AG04450 (cell line): Measurements from ENCODE around the gene SLC12A4. TPM values are rescaled to one million over a fixed set of nuclear protein-coding genes. Genes with fewer than 3 reads are reported as not detected.

Source experiments
- CTCF ChIA-PET: fragments of 300-600, 350-600 bp; formaldehyde crosslinking; extraction: SDS; loops from one replicate; lab custom pipeline; 2022; ENCODE audit warnings: antibody characterized with exemption, inconsistent platforms; lab: Charles Lee
- POLR2A ChIA-PET: fragments of 350-600 bp; formaldehyde crosslinking; extraction: SDS; loops from one replicate; lab custom pipeline; 2021; ENCODE audit warnings: antibody characterized with exemption, inconsistent platforms; lab: Yijun Ruan, JAX
- DNase-seq: peaks from one replicate; pipeline ENCODE4 v3.0.0-alpha.2; 2011; ENCODE audit warnings: low read depth, low spot score
- H3K27ac ChIP-seq: one replicate; pipeline ENCODE4 v1.5.1; 2012; ENCODE audit warnings: low read depth, low read length, control low read depth
- H3K27me3 ChIP-seq: one replicate; pipeline ENCODE4 v1.6.0; 2012; ENCODE audit warnings: low read length; ENCODE audit not compliant: control insufficient read depth, insufficient read depth
- H3K4me3 ChIP-seq: 2 replicates; pipeline ENCODE4 v1.5.1; 2011; ENCODE audit warnings: mild to moderate bottlenecking, low read depth, low read length, control low read depth
- H3K9me3 ChIP-seq: 2 replicates; pipeline ENCODE4 v1.5.1; 2012; ENCODE audit warnings: low read length; ENCODE audit not compliant: control insufficient read depth, insufficient read depth
- polyA plus RNA-seq: library from polyadenylated mRNA; depleted of rRNA; stranded (reverse); fragments of >200 nt; gene quantifications from 2 replicates; pipeline ENCODE4 v1.2.3, GENCODE V29; 2011
- TF ChIP-seq, protein P1 (sequence below): IDR thresholded peaks from 2 replicates; pipeline ENCODE4 v1.5.1; 2011; ENCODE audit warnings: low read depth, low read length, control low read depth, inconsistent platforms

The SLC12A4 gene
- polyA plus RNA-seq, 1 experiment = 48.1 TPM

DNA sequence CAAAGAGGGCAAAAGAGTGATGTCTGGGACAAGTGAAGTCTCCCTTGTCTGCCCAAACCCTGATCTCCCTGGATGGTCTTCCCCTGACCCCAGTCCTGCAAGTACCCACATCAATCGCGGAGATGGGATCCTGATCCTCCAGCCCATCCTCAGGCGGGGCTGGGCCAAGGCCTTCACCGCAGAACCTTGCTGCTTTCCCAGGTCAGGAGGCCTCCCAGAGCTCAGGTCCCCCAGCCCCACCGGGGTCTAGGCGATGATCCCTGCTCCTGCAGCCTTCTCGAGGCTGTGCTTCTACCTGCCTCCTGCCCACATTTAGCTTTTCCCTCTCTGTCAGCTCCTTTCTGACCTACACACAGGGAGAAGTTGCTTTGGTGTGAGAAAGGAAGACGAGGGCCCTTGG, 6.3 kb downstream of the SLC12A4 start:
- TF ChIP-seq, protein P1, sequence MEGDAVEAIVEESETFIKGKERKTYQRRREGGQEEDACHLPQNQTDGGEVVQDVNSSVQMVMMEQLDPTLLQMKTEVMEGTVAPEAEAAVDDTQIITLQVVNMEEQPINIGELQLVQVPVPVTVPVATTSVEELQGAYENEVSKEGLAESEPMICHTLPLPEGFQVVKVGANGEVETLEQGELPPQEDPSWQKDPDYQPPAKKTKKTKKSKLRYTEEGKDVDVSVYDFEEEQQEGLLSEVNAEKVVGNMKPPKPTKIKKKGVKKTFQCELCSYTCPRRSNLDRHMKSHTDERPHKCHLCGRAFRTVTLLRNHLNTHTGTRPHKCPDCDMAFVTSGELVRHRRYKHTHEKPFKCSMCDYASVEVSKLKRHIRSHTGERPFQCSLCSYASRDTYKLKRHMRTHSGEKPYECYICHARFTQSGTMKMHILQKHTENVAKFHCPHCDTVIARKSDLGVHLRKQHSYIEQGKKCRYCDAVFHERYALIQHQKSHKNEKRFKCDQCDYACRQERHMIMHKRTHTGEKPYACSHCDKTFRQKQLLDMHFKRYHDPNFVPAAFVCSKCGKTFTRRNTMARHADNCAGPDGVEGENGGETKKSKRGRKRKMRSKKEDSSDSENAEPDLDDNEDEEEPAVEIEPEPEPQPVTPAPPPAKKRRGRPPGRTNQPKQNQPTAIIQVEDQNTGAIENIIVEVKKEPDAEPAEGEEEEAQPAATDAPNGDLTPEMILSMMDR = no peak
- no peak overlapping the region for H3K4me3 ChIP-seq
- DNase-seq = no peak
- ChIA-PET POLR2A (no interaction called here), CTCF (no interaction called here)
- H3K27ac ChIP-seq = no peak overlapping the region
- H3K27me3 ChIP-seq = no peaks in the 10 kb centered on the region
- H3K9me3 ChIP-seq = no peaks in the 10 kb centered on the region; the same call in 1 of the 2 replicates

- H3K27me3 ChIP-seq = no peaks in the 10 kb centered on the region
- ChIA-PET POLR2A (interaction anchor here (0.6 kb wide), 1 partner anchor 19 kb away, joined by 3 read pairs; no protein-coding TSS in a partner anchor), CTCF (no interaction called here)
- TF ChIP-seq, protein P1 = no peak
- H3K4me3 ChIP-seq = no peak overlapping the region
- no peaks in the 10 kb centered on the region; the same call in 1 of the 2 replicates for H3K9me3 ChIP-seq
- no peak for DNase-seq
- no peak overlapping the region for H3K27ac ChIP-seq
These were observed 6.9 kb downstream of the SLC12A4 start for GRCh38 chr16:67961551-67961957.

DNA sequence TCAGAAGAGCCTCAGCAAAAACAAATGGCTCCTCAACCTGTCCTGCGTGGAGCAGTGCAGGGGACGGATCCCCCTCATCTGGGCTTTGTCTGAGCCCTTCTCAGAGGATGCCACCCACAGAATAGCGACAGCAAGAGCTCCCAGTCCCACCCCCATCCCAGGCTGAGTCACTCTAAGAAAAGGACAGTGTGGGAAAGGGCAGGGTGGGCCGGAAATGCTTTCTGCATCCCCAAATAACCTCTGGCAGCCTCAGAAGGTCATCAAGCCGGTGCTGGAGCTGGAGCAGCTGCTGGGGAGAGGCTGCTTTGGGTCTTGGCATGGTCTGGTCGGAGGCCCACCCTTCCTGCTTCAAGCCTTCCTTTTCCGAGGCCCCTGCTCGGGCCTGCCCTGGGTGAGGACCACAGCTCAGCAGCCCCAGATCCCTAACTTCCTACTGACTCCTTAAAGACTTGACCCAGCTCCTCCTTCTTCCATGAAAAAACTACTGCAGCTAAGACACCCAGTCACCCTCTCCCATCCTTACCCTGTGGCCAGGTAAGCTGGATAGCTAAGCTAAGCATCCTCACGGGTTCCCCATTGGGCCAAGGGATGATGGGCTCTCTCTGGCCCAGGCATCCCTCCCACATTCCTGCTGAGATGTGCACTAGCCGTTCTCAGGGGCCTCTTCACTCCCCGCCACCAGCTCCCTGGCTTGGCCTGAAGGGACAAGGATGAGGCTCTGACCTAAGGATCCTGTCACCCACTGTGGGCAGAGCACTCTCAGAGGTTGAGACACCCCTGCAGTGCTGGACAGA, 8.7 kb downstream of the SLC12A4 start:
- DNase-seq = no peak
- no peak overlapping the region for H3K4me3 ChIP-seq
- TF ChIP-seq, protein P1 = no peak
- CTCF ChIA-PET = no interaction called here
- POLR2A ChIA-PET = interaction anchor here (0.6 to 1.5 kb wide), 7 partner anchors 9 to 304 kb away, joined by 3 to 9 read pairs (median 4); partner anchors contain the start of genes DDX28, DUS2 and SLC12A4
- H3K27ac ChIP-seq = peak overlapping the region; percentile 11
- no peaks in the 10 kb centered on the region; the same call in 1 of the 2 replicates for H3K9me3 ChIP-seq
- no peaks in the 10 kb centered on the region for H3K27me3 ChIP-seq

DNA sequence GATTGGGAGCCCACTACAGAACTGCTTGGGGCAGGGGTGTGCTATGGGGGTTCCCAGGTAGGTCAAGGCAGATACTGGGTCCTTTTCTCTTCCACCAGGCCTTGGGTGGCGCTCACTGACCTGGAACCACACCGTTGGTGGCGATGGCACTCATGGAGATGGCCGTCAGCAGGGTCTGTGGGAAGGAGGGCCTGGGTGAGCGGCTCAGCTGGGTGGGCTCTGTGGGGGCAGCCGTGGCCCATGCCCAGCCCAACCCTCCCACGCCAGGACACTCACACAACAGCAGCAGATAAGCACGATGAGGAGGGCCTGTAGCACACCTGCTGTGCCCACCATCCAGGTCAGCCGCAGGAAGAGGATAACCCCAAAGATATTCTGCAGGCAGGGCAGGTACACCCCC, 10.8 kb downstream of the SLC12A4 start:
- no peaks in the 10 kb centered on the region for H3K27me3 ChIP-seq
- H3K4me3 ChIP-seq = no peak overlapping the region
- ChIA-PET CTCF (no interaction called here), POLR2A (no interaction called here)
- no peaks in the 10 kb centered on the region; the same call in 1 of the 2 replicates for H3K9me3 ChIP-seq
- TF ChIP-seq, protein P1 = no peak
- DNase-seq = no peak
- H3K27ac ChIP-seq = peak overlapping the region; percentile 11
